Calu3 (cell line): Measurements from ENCODE around the gene MMD2. TPM values are rescaled to one million over a fixed set of nuclear protein-coding genes. Genes with fewer than 3 reads are reported as not detected.

Experiments used
- BruUV-seq: library from RNA; stranded (reverse); fragments of 400-500 nt; replicated peaks from 2 replicates; lab custom pipeline; 2021; lab: Mats Ljungman, UMichigan
- CTCF ChIA-PET: fragments of 300-600 bp; sonication (Branson Sonifier 250); formaldehyde crosslinking; loops from one replicate; lab custom pipeline; 2022; ENCODE audit warnings: antibody characterized with exemption; lab: Charles Lee
- DNase-seq: peaks from one replicate; pipeline ENCODE4 v3.0.0; 2022
- H3K27ac Mint-ChIP-seq: one replicate; pipeline ENCODE4 v1.8.0; 2022; ENCODE audit warnings: mixed read lengths; ENCODE audit not compliant: unreplicated experiment
- H3K27me3 Mint-ChIP-seq: one replicate; pipeline ENCODE4 v1.8.0; 2022; ENCODE audit warnings: mixed read lengths; ENCODE audit not compliant: unreplicated experiment
- H3K36me3 Mint-ChIP-seq: one replicate; pipeline ENCODE4 v1.8.0; 2022; ENCODE audit warnings: mild to moderate bottlenecking, moderate library complexity, mixed read lengths; ENCODE audit not compliant: insufficient read depth, unreplicated experiment
- H3K4me1 Mint-ChIP-seq: one replicate; pipeline ENCODE4 v1.8.0; 2022; ENCODE audit warnings: mild to moderate bottlenecking, low read depth, mixed read lengths; ENCODE audit not compliant: unreplicated experiment
- H3K4me3 Mint-ChIP-seq: one replicate; pipeline ENCODE4 v1.8.0; 2022; ENCODE audit warnings: mild to moderate bottlenecking, low read depth, moderate library complexity, mixed read lengths; ENCODE audit not compliant: unreplicated experiment
- H3K9me3 Mint-ChIP-seq: one replicate; pipeline ENCODE4 v1.8.0; 2022; ENCODE audit warnings: low read depth, mixed read lengths; ENCODE audit not compliant: unreplicated experiment
- CTCF ChIP-seq: fragments of 200-600 bp; IDR thresholded peaks from one replicate; pipeline ENCODE4 v1.8.0; 2022; ENCODE audit warnings: antibody characterized with exemption; ENCODE audit not compliant: unreplicated experiment
- intact Hi-C: fragments of 100-400 bp; cut with micrococcal nuclease; formaldehyde crosslinking; loops from one replicate; pipeline ENCODE4 v1.10.0; 2022; ENCODE audit not compliant: unreplicated experiment
- total RNA-seq: library from RNA; stranded (reverse); gene quantifications from 2 replicates; pipeline ENCODE4 v1.2.3, GENCODE V29; 2022

MMD2 gene
- total RNA-seq, 1 experiment from 2014 or later = not detected

DNA sequence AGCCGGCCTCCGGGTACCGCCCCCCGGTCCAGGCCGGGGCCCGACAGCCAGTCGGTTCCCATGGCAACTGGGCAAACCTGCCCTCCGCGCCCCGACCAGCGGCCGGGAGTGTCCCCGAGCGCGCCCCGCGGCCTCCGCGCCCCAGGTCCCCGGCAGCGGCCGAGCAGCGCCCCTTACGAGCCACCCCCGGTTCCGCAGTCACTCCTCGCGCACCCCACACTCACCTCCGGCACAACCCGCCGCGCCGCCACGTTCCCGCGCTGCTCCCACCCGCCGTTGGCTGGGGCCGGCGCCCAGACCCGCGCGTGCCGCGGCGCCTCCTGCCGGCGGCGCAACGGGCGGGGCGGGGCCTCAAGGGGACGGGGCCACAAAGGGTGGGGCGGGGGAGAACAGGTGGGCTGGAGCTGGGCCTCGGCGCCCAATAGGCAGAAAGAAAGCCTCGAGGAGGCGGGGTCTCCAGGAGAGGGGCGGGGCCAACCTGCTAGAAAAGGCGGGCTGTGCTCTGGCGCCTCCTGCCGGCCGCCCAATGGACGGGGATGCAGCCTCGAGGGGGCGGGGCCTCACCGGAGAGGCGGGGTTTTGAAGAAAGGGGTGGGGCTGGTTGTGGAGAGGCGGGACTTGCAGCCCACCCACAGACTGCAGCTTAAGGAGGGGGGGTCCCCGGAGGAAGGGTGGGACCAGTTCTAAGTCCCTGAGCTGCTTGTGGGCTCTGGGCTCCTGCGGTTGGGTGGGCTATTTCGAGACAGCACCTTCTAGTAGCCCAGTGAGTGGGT is 75.4 kb downstream of the MMD2 start, which contains the start of gene RADIL:
Gene RADIL (minus strand): TSS at position 345 of the 773 bp plus-strand sequence. CDS start 5,577 bp downstream, outside the sequence.
- BruUV-seq = no TSS peak
- CTCF ChIA-PET = interaction anchor here (0.6 to 1.6 kb wide), 13 partner anchors 8 to 280 kb away, joined by 3 to 7 read pairs (median 3); no protein-coding TSS in a partner anchor
- Mint-ChIP-seq H3K4me1 (no peaks in the 10 kb centered on the region), H3K27me3 (peaks cover 31% of the 10 kb centered on the region), H3K27ac (no peak within 1 kb of the TSS), H3K36me3 (peaks cover 5% of the 10 kb centered on the region), H3K9me3 (no peaks in the 10 kb centered on the region), H3K4me3 (peak within 1 kb of the TSS; percentile 53)
- DNase-seq = peak; percentile 97
- peak; percentile 91 for TF ChIP-seq CTCF
- intact Hi-C loops = no loop called here

DNA sequence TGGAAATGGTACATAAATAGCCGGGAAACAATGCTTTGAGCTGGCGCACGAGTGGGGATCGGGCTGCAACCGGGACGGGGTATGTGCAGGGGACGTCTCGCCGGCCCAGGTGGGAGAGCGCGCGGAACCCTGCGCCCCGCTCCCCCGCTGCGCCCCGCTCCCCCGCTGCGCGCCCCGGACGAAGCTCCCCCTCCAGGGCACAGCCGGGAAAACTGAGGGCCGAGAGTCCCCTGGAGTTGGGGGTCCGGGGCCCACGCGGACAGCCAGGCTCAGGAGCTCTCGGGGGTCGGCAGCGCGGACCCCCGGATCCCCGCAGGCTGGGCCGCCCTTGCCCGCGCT is 76.0 kb downstream of the MMD2 start:
- TF ChIP-seq CTCF = no peak
- peaks cover 31% of the 10 kb centered on the region for H3K27me3 Mint-ChIP-seq
- H3K9me3 Mint-ChIP-seq = no peaks in the 10 kb centered on the region
- no peak overlapping the region for H3K27ac Mint-ChIP-seq
- no peaks in the 10 kb centered on the region for H3K4me1 Mint-ChIP-seq
- intact Hi-C loops = no loop called here
- BruUV-seq = no TSS peak
- peak overlapping the region; percentile 53 for H3K4me3 Mint-ChIP-seq
- peaks cover 5% of the 10 kb centered on the region for H3K36me3 Mint-ChIP-seq
- no peak for DNase-seq
- CTCF ChIA-PET = interaction anchor here (0.6 to 1.6 kb wide), 9 partner anchors 9 to 206 kb away, joined by 3 to 4 read pairs (median 3); no protein-coding TSS in a partner anchor

DNA sequence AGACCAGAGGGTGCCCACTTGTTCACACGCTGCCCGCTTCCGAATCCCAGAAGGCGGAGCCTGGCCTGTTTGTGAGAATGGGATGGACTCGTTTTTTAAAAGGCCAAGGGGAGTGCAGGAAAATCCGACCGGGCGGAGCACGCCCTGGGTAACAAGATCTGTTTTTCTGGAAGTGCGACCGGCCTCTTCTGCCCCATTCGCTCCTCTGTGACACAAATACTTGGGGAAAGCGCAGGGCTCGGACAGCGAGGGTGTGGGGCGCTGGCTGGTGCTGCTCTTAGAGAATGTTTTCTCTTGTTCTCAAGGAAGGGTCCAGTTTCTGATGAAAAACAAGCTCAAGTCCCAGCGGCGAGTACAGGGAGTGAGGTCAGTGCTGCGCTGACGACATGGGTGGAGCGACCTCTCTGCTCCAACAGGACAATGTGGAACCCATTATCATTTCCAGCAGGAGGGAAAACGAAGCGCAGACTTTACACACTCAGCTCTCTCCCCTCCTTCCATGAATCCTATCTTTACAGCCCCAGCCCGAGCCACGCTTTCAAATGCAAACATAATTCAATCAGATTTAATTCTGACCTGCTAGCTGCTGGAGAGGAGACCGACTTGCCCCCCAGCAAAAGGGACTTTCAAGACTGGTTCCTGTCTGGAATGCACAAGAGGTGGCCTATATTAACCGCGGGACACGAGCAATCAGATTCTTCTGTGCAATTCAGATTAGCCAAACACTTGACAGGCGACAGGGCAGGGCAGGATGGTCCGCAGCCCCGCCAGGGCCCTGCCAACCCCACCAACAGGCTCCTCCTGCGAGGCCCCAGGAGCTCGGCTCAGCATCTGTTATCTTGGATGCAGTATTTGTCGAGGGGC is 76.6 kb downstream of the MMD2 start:
- Mint-ChIP-seq H3K4me3 (peak overlapping the region; percentile 53), H3K9me3 (no peaks in the 10 kb centered on the region), H3K4me1 (no peaks in the 10 kb centered on the region), H3K27me3 (peaks cover 31% of the 10 kb centered on the region), H3K27ac (no peak overlapping the region), H3K36me3 (peaks cover 5% of the 10 kb centered on the region)
- no TSS peak for BruUV-seq
- TF ChIP-seq CTCF = no peak
- intact Hi-C loops = no loop called here
- DNase-seq = no peak
- CTCF ChIA-PET = interaction anchor here (0.6 to 1.6 kb wide), 4 partner anchors 10 to 84 kb away, joined by 3 to 4 read pairs (median 4); no protein-coding TSS in a partner anchor

DNA sequence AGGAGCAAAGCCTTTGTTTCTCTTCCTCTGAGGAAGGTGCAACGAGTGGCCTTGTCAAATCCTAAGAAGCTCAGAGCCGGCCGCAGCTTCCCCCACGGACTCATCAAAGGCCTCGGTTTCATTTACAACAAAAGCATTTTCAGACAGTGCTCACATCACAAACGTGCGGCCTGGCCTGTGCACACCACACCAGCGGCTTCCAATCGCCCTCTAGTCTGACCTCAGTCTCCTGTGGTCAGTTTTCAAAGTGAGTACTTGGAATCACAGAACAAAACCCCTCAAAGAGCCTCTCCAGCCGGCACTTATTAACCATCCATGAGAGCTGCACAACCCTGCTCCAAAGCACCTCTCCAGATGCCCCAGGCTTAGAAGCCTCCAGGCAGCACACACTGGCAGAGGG is 78.8 kb downstream of the MMD2 start:
- CTCF ChIA-PET = interaction anchor here (0.7 kb wide), 2 partner anchors 1202 to 1990 kb away, joined by 5 to 8 read pairs; no protein-coding TSS in a partner anchor
- Mint-ChIP-seq H3K4me3 (no peak overlapping the region), H3K27ac (no peak overlapping the region), H3K27me3 (peaks cover 31% of the 10 kb centered on the region), H3K36me3 (peaks cover 5% of the 10 kb centered on the region), H3K4me1 (no peaks in the 10 kb centered on the region), H3K9me3 (no peaks in the 10 kb centered on the region)
- no TSS peak for BruUV-seq
- DNase-seq = no peak
- intact Hi-C loops = no loop called here
- no peak for TF ChIP-seq CTCF
